ENCODE measurements around the gene RHNO1.

RHNO1 gene

GRCh38 chr12:2877953-2878732 lies 1.1 kb downstream of the RHNO1 start:
- peak; percentile 84 for DNase-seq (ENCODE audit: low read depth)
- TF ChIP-seq CTCF (IDR thresholded peaks at IDR 0.05; ENCODE audit: low read depth, low read length) (no peak), MYC (IDR thresholded peaks at IDR 0.05; ENCODE audit: low read depth, low read length) (no peak), POLR2A (IDR thresholded peaks at IDR 0.05; ENCODE audit: extremely low read depth, insufficient read length) (no peak), MAX (IDR thresholded peaks at IDR 0.05; ENCODE audit: low read depth, low read length) (no peak)
- peak overlapping the region; percentile 85 for H3K4me3 ChIP-seq (ENCODE audit: low read depth, low read length)

- TF ChIP-seq POLR2A (IDR thresholded peaks at IDR 0.05; ENCODE audit: extremely low read depth, insufficient read length), result no peak
- no peak for DNase-seq (ENCODE audit: low read depth)
- no peak overlapping the region for H3K4me3 ChIP-seq (ENCODE audit: low read depth, low read length)
These were observed 2.8 kb downstream of the RHNO1 start for GRCh38 chr12:2879853-2880252.

GRCh38 chr12:2884810-2885209 lies 7.8 kb downstream of the RHNO1 start:
- H3K4me3 ChIP-seq (ENCODE audit: low read depth, low read length), result no peak overlapping the region
- no peak for TF ChIP-seq POLR2A (IDR thresholded peaks at IDR 0.05; ENCODE audit: extremely low read depth, insufficient read length)
- no peak for TF ChIP-seq CTCF (IDR thresholded peaks at IDR 0.05; ENCODE audit: low read depth, low read length)
- TF ChIP-seq MYC (IDR thresholded peaks at IDR 0.05; ENCODE audit: low read depth, low read length), result no peak
- TF ChIP-seq MAX (IDR thresholded peaks at IDR 0.05; ENCODE audit: low read depth, low read length), result no peak
- no peak for DNase-seq (ENCODE audit: low read depth)

GRCh38 chr12:2886768-2887450 lies 9.9 kb downstream of the RHNO1 start:
- no peak for TF ChIP-seq MYC (IDR thresholded peaks at IDR 0.05; ENCODE audit: low read depth, low read length)
- no peak for TF ChIP-seq POLR2A (IDR thresholded peaks at IDR 0.05; ENCODE audit: extremely low read depth, insufficient read length)
- TF ChIP-seq MAX (IDR thresholded peaks at IDR 0.05; ENCODE audit: low read depth, low read length), result no peak
- no peak for TF ChIP-seq CTCF (IDR thresholded peaks at IDR 0.05; ENCODE audit: low read depth, low read length)
- no peak overlapping the region for H3K4me3 ChIP-seq (ENCODE audit: low read depth, low read length)
- DNase-seq (ENCODE audit: low read depth), result no peak

- no peak for TF ChIP-seq POLR2A (IDR thresholded peaks at IDR 0.05; ENCODE audit: extremely low read depth, insufficient read length)
- TF ChIP-seq MYC (IDR thresholded peaks at IDR 0.05; ENCODE audit: low read depth, low read length), result no peak
- no peak for TF ChIP-seq MAX (IDR thresholded peaks at IDR 0.05; ENCODE audit: low read depth, low read length)
- no peak for TF ChIP-seq CTCF (IDR thresholded peaks at IDR 0.05; ENCODE audit: low read depth, low read length)
- DNase-seq (ENCODE audit: low read depth), result no peak
- peak overlapping the region; percentile 32 for H3K4me3 ChIP-seq (ENCODE audit: low read depth, low read length)
These were observed 13.0 kb downstream of the RHNO1 start for GRCh38 chr12:2890001-2890387.
